ENCODE measurements around the gene PTPRG.
"Not testable (repeated sequence)": the region's sequence is repeated elsewhere in the genome, so short reads cannot be mapped to it uniquely, and the experiment has no call there.

PTPRG gene

GRCh38 chr3:61561374-61562041 is at the start of gene PTPRG:
Gene PTPRG (plus strand): TSS chr3:61561571. CDS start chr3:61562288, 717 bp downstream.
- peak; percentile 69 to 92 for DNase-seq

DNA sequence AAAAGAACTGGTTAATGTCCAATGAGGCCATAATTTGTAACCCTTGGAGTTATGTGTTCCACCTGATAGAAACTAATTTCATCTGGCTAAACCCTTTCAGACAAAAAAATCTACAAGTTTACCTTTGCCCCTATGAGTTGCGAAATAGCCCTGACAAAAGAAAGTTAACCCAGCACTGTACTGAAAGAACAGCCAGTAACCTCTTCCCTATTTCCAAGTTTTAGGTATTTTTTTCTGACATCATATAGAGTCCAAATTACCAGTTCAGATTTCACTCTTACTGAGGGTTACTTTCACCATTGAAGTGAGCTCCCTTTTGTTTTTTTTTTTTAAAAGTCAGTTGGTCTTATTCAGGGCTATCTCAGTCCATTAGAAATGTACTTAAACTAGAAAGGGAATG is 42.8 kb upstream of the PTPRG start:
- DNase-seq, result no peak

DNA sequence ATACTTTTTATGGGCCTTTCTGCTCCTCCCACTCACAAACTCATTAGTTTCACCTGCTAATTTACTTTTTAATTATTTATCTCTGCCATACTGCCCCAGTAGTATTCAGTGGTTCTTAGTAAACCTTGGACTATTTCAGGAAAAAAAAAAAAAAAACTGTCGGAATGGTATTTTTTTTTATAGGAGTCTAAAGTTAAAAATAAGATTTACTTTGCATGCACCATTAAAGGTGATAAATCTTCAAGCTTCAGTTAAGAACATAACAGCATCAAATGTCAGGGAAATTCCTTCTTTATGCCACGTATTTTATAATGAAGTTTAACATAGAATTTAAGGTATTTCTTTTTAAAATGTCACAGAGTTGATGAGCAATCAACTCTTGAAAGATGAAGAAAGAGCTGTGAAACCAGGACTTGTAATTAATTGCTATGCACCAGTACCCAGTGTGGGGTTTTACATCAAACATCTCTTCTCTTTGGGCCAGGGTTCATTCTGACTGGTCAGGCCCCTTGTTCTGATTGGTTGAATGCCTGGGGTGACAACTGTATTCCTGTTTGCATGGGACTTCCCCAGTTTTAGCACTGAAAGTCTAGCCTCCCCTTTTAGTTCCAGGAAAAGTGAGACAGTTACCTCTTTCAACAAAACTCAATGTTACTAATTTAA is 40.3 kb upstream of the PTPRG start:
- no peak for DNase-seq

- DNase-seq, result no peak
Measured at GRCh38 chr3:61522060-61522459, 39.3 kb upstream of the PTPRG start.

GRCh38 chr3:61522626-61523025 is 38.7 kb upstream of the PTPRG start:
- no peak for DNase-seq

- DNase-seq, result no peak
Measured at GRCh38 chr3:61524933-61525332, 36.4 kb upstream of the PTPRG start.

DNA sequence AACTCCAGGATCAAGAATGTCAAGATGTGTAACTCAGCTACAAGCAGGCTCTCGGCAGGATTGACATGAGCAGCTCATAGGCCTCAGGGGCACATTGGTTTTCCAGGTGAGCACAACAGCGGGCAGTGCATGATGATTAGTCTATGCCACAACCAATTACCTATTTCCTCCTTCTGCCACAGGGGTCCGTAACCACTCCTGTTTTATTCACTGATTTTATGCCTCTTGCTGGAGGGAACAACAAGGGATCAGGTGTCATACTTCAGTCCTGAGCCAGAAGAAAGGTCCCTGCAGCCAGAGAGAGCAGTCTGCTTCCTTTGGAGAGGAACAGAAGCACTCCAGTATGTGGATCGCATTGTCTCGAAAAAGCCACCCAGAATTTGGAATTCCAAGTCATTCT is 35.1 kb upstream of the PTPRG start:
- no peak for DNase-seq

GRCh38 chr3:61527011-61527410 is 34.4 kb upstream of the PTPRG start:
- DNase-seq, result no peak

DNA sequence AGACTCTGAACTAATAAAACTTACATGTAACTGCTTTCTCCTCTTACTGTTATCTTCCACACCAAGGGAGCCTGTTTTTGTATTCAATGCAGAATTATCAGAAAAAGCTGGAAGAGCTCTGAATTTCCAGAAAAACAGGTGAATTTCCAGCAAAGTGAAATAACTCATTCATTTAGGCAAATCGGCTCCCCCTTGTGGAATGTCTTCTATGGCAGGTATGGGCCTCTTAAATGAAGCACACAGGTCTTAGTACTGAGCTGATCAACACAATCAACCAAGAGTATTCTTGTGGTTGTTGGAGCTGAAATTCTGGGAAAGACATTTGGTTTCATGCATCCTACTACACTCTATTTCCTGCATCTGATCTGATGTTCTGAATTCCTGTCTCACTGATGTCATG is 31.0 kb upstream of the PTPRG start:
- DNase-seq, result peak; percentile 13 to 18

DNA sequence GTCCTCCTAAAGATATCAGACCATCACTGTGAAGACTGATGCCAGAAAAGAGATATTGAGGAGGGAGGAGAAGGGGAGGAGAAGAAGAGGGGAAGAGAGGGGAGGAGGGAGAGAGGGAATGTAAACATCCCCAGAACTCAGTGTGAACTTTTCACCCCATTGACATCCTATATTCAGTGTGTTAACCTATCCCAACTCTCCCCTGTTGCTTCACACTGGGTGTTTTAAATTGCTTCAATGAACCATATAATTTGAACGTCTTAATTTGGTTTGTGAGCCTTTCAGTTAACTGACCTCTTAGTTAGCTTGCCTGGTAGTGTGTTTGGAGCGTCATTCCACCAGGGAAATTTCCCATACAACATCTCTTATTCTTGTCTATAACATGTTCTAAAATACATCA is 29.8 kb upstream of the PTPRG start:
- no peak for DNase-seq

DNA sequence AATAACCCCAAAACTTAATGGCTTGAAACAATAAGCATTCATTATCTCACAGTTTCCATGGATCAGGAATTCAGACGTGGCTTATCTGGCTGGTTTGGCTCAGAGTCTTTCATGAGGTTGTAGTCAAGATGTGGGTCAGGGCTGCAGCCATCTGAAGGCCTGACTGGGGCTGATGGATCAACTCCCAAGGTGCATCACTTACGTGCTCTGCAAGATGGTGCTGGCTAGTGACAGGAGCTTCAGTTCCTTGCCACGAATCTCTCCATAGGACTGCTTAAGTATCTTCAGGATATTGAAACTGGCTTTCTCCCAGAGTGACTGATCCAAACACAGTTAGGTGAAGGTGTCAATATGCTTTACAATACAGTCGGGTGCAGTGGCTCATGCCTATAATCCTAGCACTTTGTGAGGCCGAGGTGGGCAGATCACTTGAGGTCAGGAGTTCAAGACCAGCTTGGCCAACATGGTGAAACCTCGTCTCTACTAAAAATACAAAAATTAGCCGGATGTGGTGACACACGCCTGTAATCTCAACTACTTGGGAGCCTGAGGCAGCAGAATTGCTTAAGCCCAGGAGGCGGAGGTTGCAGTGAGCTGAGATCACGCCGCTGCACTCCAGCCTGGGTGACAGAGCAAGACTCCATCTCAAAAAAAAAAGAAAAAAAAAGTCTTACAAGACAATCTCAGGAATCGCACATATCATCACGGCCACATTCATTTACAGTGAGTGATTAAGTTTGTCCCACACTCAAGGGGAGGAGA is 28.5 kb upstream of the PTPRG start:
- no peak for DNase-seq

GRCh38 chr3:61535826-61536225 is 25.5 kb upstream of the PTPRG start:
- DNase-seq, result no peak

GRCh38 chr3:61537366-61537765 is 24.0 kb upstream of the PTPRG start:
- DNase-seq, result no peak

GRCh38 chr3:61538486-61538885 is 22.9 kb upstream of the PTPRG start:
- DNase-seq, result no peak

DNA sequence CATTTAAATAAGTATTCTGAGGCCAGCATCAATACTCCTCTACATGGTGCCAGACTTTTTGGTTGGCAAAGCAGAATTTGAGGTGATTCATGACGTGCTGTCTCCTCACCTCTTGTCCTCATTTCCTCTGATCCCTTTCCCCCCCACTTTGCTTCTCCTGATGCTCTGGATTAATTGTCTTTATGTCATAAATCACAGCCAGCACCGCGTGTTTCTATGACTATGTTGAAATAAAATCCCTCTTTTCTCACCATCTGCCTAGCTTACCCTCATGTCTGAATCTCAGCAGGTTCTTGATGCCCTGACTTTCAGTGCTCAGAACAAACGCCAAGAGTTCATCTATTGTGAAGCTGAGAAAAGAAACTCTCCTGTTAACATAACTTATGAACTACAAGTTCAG is 19.7 kb upstream of the PTPRG start:
- DNase-seq, result peak in 1 of 2 experiments; percentile 17

DNA sequence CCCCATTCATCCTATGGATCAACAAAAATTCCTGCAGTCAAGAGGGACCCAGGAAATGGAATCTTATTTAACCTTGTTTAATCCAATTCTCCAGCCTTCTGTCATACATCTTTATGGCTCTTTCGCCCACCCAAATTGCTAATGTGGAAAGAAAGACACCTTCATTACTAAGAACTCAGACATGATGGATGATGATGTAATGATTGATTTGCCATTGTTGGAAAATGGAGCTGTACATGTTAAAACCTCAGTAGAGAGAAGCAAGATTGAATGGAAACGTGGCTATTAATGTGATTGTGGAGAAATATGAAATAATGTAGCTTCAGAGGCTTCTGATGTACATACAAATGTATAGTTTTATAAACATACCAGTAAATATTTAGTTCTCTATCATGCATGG is 15.7 kb upstream of the PTPRG start:
- DNase-seq, result no peak

- DNase-seq, result no peak
Measured at GRCh38 chr3:61547625-61548024, 13.7 kb upstream of the PTPRG start.

DNA sequence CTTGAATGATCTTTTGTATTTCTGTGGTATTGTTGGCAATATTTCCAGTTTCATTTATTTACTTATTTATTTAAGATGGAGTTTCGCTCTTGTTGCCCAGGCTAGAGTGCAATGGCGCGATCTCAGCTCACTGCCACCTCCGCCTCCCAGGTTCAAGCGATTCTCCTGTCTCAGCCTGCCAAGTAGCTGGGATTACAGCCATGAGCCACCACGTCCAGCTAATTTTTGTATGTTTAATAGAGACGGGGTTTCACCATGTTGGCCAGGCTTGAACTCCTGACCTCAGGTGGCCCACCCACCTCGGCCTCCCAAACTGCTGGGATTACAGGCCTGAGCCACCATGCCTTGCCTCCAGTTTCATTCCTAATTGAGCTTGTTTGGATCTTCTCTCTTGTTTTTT is 8.7 kb upstream of the PTPRG start:
- not testable (repeated sequence) for DNase-seq

GRCh38 chr3:61559136-61559731 is 2.1 kb upstream of the PTPRG start:
- no peak for DNase-seq

DNA sequence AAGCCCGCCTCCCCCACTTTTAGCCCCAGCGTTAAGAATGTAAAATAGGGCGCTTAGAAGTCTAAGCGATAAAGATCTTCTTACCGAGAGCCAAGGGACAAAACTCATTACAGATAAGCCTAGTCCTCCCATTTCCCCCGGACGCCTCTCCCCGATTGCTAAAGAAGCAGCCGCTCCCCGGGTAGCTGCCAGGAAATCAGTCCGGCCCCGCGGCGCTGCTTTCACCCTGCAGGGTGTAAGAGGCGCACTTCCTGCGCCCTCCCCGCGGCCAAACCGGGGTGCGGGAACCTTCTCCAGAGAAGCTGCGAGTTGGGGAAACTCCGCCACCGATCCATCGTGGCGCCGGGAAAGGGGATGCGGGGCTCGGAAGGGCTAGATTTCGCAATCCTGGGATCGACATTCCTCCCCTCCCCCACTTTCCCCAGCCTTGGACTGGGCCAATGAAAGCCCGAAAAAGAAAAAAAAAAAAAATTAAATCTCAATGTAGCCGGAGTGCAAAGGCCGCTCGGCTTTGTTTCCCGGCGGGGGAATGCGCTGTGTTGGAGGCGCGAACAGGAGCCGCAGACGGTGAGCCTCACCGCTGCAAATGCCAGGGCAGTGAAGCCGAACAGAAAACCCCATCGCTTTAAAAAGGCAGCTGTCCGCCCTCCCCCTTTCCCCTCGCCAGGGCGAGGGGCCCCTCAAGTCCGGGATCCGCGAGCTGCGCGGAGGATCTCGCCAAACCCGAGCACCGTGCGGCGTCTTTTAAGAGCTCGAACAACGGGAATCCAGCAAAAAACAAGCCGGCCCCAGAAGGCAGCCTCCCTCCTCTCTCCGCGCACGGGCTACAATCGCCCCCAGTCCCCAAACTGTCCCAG is 626 bp upstream of the PTPRG start:
- peak; percentile 42 to 55 for DNase-seq

- DNase-seq, result no peak
Measured at GRCh38 chr3:61562042-61562720, 810 bp downstream of the PTPRG start.

DNA sequence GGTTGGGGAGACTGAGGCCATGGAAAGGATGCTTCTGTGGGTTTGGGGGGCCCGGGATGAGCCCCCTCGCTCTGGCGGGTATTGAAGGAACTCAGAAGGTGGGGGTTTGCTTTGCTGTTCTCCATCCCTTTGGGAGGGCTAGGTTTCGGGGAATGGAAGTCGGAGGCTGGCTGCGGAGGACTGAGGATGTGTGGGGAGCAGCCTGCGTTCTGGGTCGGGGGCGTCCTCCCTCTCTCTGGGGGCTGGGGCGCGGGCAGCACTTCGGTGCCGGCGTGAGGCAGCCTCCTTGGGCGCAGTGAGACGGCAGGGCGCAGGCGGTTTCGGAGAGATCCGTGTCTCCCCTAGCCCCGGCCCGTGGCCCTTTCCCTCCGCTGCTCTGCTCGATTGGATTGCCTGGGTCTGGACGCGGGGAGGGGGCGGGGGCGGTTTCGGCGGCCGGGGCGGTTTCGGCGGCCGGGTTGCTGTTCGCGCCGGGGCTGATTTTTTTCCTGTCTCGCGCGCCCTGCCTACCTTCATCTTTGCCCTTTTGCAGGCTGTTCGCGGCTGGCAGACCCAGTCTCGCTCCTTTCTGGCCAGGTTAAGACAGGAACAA is 1.4 kb downstream of the PTPRG start:
- peak in 1 of 2 experiments; percentile 19 for DNase-seq
